CD4-positive, alpha-beta T cell treated with Interleukin-4 for 4 hours (primary cell): ENCODE measurements around the gene STK10.

Experiments
- DNase-seq: peaks from one replicate; pipeline ENCODE4 v3.0.0-alpha.2; 2020

Gene STK10

GRCh38 chr5:172004824-172005237 lies 183.2 kb downstream of the STK10 start:
- DNase-seq, result peak; percentile 37

GRCh38 chr5:172003746-172004145 lies 184.3 kb downstream of the STK10 start:
- no peak for DNase-seq

GRCh38 chr5:172002840-172003512 lies 185.0 kb downstream of the STK10 start:
- no peak for DNase-seq

- no peak for DNase-seq
Observed at GRCh38 chr5:172002310-172002709, 185.7 kb downstream of the STK10 start.

- DNase-seq, result no peak
Observed at GRCh38 chr5:171999877-172000276, 188.1 kb downstream of the STK10 start.

GRCh38 chr5:171999100-171999499 lies 188.9 kb downstream of the STK10 start:
- DNase-seq, result no peak

- no peak for DNase-seq
Observed at GRCh38 chr5:171997011-171997410, 191.0 kb downstream of the STK10 start.

GRCh38 chr5:171992813-171993212 lies 195.2 kb downstream of the STK10 start:
- no peak for DNase-seq

- no peak for DNase-seq
Observed at GRCh38 chr5:171992305-171992704, 195.7 kb downstream of the STK10 start.
